ENCODE results near the gene IFITM2.

The IFITM2 gene

GRCh38 chr11:350723-351255 lies 43.2 kb downstream of the IFITM2 start:
- Histone ChIP-seq H3K23ac (ENCODE audit: low read length) (no peak overlapping the region), H3K4me2 (ENCODE audit: low read length) (no peak overlapping the region), H3K18ac (ENCODE audit: low read length) (no peak overlapping the region), H4K12ac (ENCODE audit: low read depth, low read length) (no peak overlapping the region), H3K36me3 (ENCODE audit: control insufficient read depth in 1 of 2, insufficient read depth in 2 of 2, low read length in 2 of 2) (no peaks in the 10 kb centered on the region), H3K14ac (ENCODE audit: low read length) (no peak overlapping the region), H4K8ac (ENCODE audit: low read depth, low read length) (no peak overlapping the region), H3K79me1 (ENCODE audit: low read length) (peaks cover 7% of the 10 kb centered on the region), H3K27ac (ENCODE audit: low read depth, low read length) (no peak overlapping the region), H2AK5ac (ENCODE audit: low read length) (no peak overlapping the region), H2BK5ac (ENCODE audit: low read depth, low read length, poor library complexity) (no peak overlapping the region), H3K4ac (ENCODE audit: low read depth, low read length) (no peak overlapping the region), H3K27me3 (ENCODE audit: insufficient read depth, low read length) (no peaks in the 10 kb centered on the region), H2AFZ (ENCODE audit: insufficient read depth, low read length, poor library complexity) (no peak overlapping the region), H2BK12ac (ENCODE audit: low read length) (no peak overlapping the region), H3K4me1 (ENCODE audit: control insufficient read depth in 1 of 2, insufficient read depth in 2 of 2, low read length in 2 of 2) (peaks cover 7 to 16% of the 10 kb centered on the region in 2 experiments), H3K9me3 (ENCODE audit: insufficient read depth, low read depth, low read length) (peaks cover 2% of the 10 kb centered on the region), H4K91ac (ENCODE audit: low read depth, low read length) (no peak overlapping the region), H3K79me2 (ENCODE audit: control insufficient read depth, insufficient read depth, low read length, poor library complexity) (peaks cover 6% of the 10 kb centered on the region), H3K9ac (ENCODE audit: low read length) (no peak overlapping the region), H2BK120ac (ENCODE audit: insufficient read depth, low read length, poor library complexity) (no peak overlapping the region), H3K4me3 (ENCODE audit: low read depth, low read length) (no peak overlapping the region)
- no CpG with 5 or more reads among the region's 18 CpGs for WGBS (ENCODE audit: extremely low coverage, insufficient coverage, insufficient read length)
- DNase-seq: peak; percentile 18 to 50

- WGBS (ENCODE audit: extremely low coverage, insufficient coverage, insufficient read length): no CpG with 5 or more reads among the region's 14 CpGs
- peaks cover 6% of the 10 kb centered on the region for H3K79me2 ChIP-seq (ENCODE audit: control insufficient read depth, insufficient read depth, low read length, poor library complexity)
- H2BK5ac ChIP-seq (ENCODE audit: low read depth, low read length, poor library complexity): no peak overlapping the region
- H4K12ac ChIP-seq (ENCODE audit: low read depth, low read length): no peak overlapping the region
- no peak overlapping the region for H3K4me3 ChIP-seq (ENCODE audit: low read depth, low read length)
- peaks cover 7 to 16% of the 10 kb centered on the region in 2 experiments for H3K4me1 ChIP-seq (ENCODE audit: control insufficient read depth in 1 of 2, insufficient read depth in 2 of 2, low read length in 2 of 2)
- no peak overlapping the region for H2AK5ac ChIP-seq (ENCODE audit: low read length)
- H3K4me2 ChIP-seq (ENCODE audit: low read length): no peak overlapping the region
- no peak overlapping the region for H3K9ac ChIP-seq (ENCODE audit: low read length)
- no peaks in the 10 kb centered on the region for H3K27me3 ChIP-seq (ENCODE audit: insufficient read depth, low read length)
- H3K14ac ChIP-seq (ENCODE audit: low read length): no peak overlapping the region
- H3K9me3 ChIP-seq (ENCODE audit: insufficient read depth, low read depth, low read length): peaks cover 3% of the 10 kb centered on the region
- H3K23ac ChIP-seq (ENCODE audit: low read length): no peak overlapping the region
- H2AFZ ChIP-seq (ENCODE audit: insufficient read depth, low read length, poor library complexity): no peak overlapping the region
- H4K8ac ChIP-seq (ENCODE audit: low read depth, low read length): no peak overlapping the region
- H3K4ac ChIP-seq (ENCODE audit: low read depth, low read length): no peak overlapping the region
- DNase-seq: no peak
- no peak overlapping the region for H2BK120ac ChIP-seq (ENCODE audit: insufficient read depth, low read length, poor library complexity)
- H3K18ac ChIP-seq (ENCODE audit: low read length): no peak overlapping the region
- H4K91ac ChIP-seq (ENCODE audit: low read depth, low read length): peak overlapping the region; percentile 8
- H2BK12ac ChIP-seq (ENCODE audit: low read length): peak overlapping the region; percentile 3
- H3K79me1 ChIP-seq (ENCODE audit: low read length): peaks cover 10% of the 10 kb centered on the region
- H3K27ac ChIP-seq (ENCODE audit: low read depth, low read length): no peak overlapping the region
- H3K36me3 ChIP-seq (ENCODE audit: control insufficient read depth in 1 of 2, insufficient read depth in 2 of 2, low read length in 2 of 2): no peaks in the 10 kb centered on the region
Observed at GRCh38 chr11:351411-351810, 43.8 kb downstream of the IFITM2 start.

GRCh38 chr11:352456-353031 lies 44.9 kb downstream of the IFITM2 start:
- no peak overlapping the region for H2BK5ac ChIP-seq (ENCODE audit: low read depth, low read length, poor library complexity)
- H4K12ac ChIP-seq (ENCODE audit: low read depth, low read length): no peak overlapping the region
- no peaks in the 10 kb centered on the region for H3K36me3 ChIP-seq (ENCODE audit: control insufficient read depth in 1 of 2, insufficient read depth in 2 of 2, low read length in 2 of 2)

GRCh38 chr11:353179-353873 lies 45.7 kb downstream of the IFITM2 start:
- no peak overlapping the region for H3K4ac ChIP-seq (ENCODE audit: low read depth, low read length)
- H3K18ac ChIP-seq (ENCODE audit: low read length): no peak overlapping the region
- H2AFZ ChIP-seq (ENCODE audit: insufficient read depth, low read length, poor library complexity): no peak overlapping the region
- H4K8ac ChIP-seq (ENCODE audit: low read depth, low read length): peak overlapping the region; percentile 30
- H3K27me3 ChIP-seq (ENCODE audit: insufficient read depth, low read length): no peaks in the 10 kb centered on the region
- no peak overlapping the region for H3K23ac ChIP-seq (ENCODE audit: low read length)
- H3K4me1 ChIP-seq (ENCODE audit: control insufficient read depth in 1 of 2, insufficient read depth in 2 of 2, low read length in 2 of 2): peaks cover 7 to 16% of the 10 kb centered on the region in 2 experiments
- H3K36me3 ChIP-seq (ENCODE audit: control insufficient read depth in 1 of 2, insufficient read depth in 2 of 2, low read length in 2 of 2): no peaks in the 10 kb centered on the region
- H2BK5ac ChIP-seq (ENCODE audit: low read depth, low read length, poor library complexity): no peak overlapping the region
- H3K27ac ChIP-seq (ENCODE audit: low read depth, low read length): no peak overlapping the region
- H3K79me2 ChIP-seq (ENCODE audit: control insufficient read depth, insufficient read depth, low read length, poor library complexity): peaks cover 6% of the 10 kb centered on the region
- H4K12ac ChIP-seq (ENCODE audit: low read depth, low read length): no peak overlapping the region
- no peak overlapping the region for H3K4me3 ChIP-seq (ENCODE audit: low read depth, low read length)
- H3K9ac ChIP-seq (ENCODE audit: low read length): no peak overlapping the region
- no peak overlapping the region for H4K91ac ChIP-seq (ENCODE audit: low read depth, low read length)
- whole genome bisulfite sequencing (ENCODE audit: extremely low coverage, insufficient coverage, insufficient read length): no CpG with 5 or more reads among the region's 16 CpGs
- peaks cover 10% of the 10 kb centered on the region for H3K79me1 ChIP-seq (ENCODE audit: low read length)
- no peak overlapping the region for H2BK12ac ChIP-seq (ENCODE audit: low read length)
- no peak overlapping the region for H2BK120ac ChIP-seq (ENCODE audit: insufficient read depth, low read length, poor library complexity)
- no peak overlapping the region for H3K14ac ChIP-seq (ENCODE audit: low read length)
- no peak overlapping the region for H2AK5ac ChIP-seq (ENCODE audit: low read length)
- no peak for DNase-seq
- peaks cover 18% of the 10 kb centered on the region for H3K9me3 ChIP-seq (ENCODE audit: insufficient read depth, low read depth, low read length)
- no peak overlapping the region for H3K4me2 ChIP-seq (ENCODE audit: low read length)

More at GRCh38 chr11:352456-353031, 44.9 kb downstream of the IFITM2 start:
- Histone ChIP-seq H2BK120ac (ENCODE audit: insufficient read depth, low read length, poor library complexity) (no peak overlapping the region), H3K4ac (ENCODE audit: low read depth, low read length) (no peak overlapping the region), H3K27ac (ENCODE audit: low read depth, low read length) (no peak overlapping the region), H3K14ac (ENCODE audit: low read length) (no peak overlapping the region), H3K27me3 (ENCODE audit: insufficient read depth, low read length) (no peaks in the 10 kb centered on the region), H3K9me3 (ENCODE audit: insufficient read depth, low read depth, low read length) (peaks cover 14% of the 10 kb centered on the region), H3K23ac (ENCODE audit: low read length) (no peak overlapping the region), H3K4me1 (ENCODE audit: control insufficient read depth in 1 of 2, insufficient read depth in 2 of 2, low read length in 2 of 2) (peaks cover 7 to 16% of the 10 kb centered on the region in 2 experiments), H4K91ac (ENCODE audit: low read depth, low read length) (peak overlapping the region; percentile 16), H3K79me1 (ENCODE audit: low read length) (peaks cover 10% of the 10 kb centered on the region), H3K4me3 (ENCODE audit: low read depth, low read length) (no peak overlapping the region), H3K4me2 (ENCODE audit: low read length) (no peak overlapping the region), H3K18ac (ENCODE audit: low read length) (no peak overlapping the region), H3K9ac (ENCODE audit: low read length) (no peak overlapping the region), H3K79me2 (ENCODE audit: control insufficient read depth, insufficient read depth, low read length, poor library complexity) (peaks cover 6% of the 10 kb centered on the region), H4K8ac (ENCODE audit: low read depth, low read length) (no peak overlapping the region), H2BK12ac (ENCODE audit: low read length) (peak overlapping the region; percentile 2), H2AFZ (ENCODE audit: insufficient read depth, low read length, poor library complexity) (no peak overlapping the region), H2AK5ac (ENCODE audit: low read length) (peak overlapping the region; percentile 91)
- WGBS (ENCODE audit: extremely low coverage, insufficient coverage, insufficient read length): no CpG with 5 or more reads among the region's 12 CpGs
- no peak for DNase-seq

All from trophoblast cell (in vitro differentiated cells and primary cell).